AG04450 (cell line): Measurements from ENCODE around the gene TPD52L1. TPM values are rescaled to one million over a fixed set of nuclear protein-coding genes. Genes with fewer than 3 reads are reported as not detected.
"Not testable (repeated sequence)": the region's sequence is repeated elsewhere in the genome, so short reads cannot be mapped to it uniquely, and the experiment has no call there.

Source experiments
- CTCF ChIA-PET: fragments of 300-600, 350-600 bp; formaldehyde crosslinking; extraction: SDS; loops from one replicate; lab custom pipeline; 2022; ENCODE audit warnings: antibody characterized with exemption, inconsistent platforms; lab: Charles Lee
- POLR2A ChIA-PET: fragments of 350-600 bp; formaldehyde crosslinking; extraction: SDS; loops from one replicate; lab custom pipeline; 2021; ENCODE audit warnings: antibody characterized with exemption, inconsistent platforms; lab: Yijun Ruan, JAX
- DNase-seq: peaks from one replicate; pipeline ENCODE4 v3.0.0-alpha.2; 2011; ENCODE audit warnings: low read depth, low spot score
- H3K27ac ChIP-seq: one replicate; pipeline ENCODE4 v1.5.1; 2012; ENCODE audit warnings: low read depth, low read length, control low read depth
- H3K27me3 ChIP-seq: one replicate; pipeline ENCODE4 v1.6.0; 2012; ENCODE audit warnings: low read length; ENCODE audit not compliant: control insufficient read depth, insufficient read depth
- H3K4me3 ChIP-seq: 2 replicates; pipeline ENCODE4 v1.5.1; 2011; ENCODE audit warnings: mild to moderate bottlenecking, low read depth, low read length, control low read depth
- H3K9me3 ChIP-seq: 2 replicates; pipeline ENCODE4 v1.5.1; 2012; ENCODE audit warnings: low read length; ENCODE audit not compliant: control insufficient read depth, insufficient read depth
- polyA plus RNA-seq: library from polyadenylated mRNA; depleted of rRNA; stranded (reverse); fragments of >200 nt; gene quantifications from 2 replicates; pipeline ENCODE4 v1.2.3, GENCODE V29; 2011
- TF ChIP-seq, protein P1 (sequence below): IDR thresholded peaks from 2 replicates; pipeline ENCODE4 v1.5.1; 2011; ENCODE audit warnings: low read depth, low read length, control low read depth, inconsistent platforms

TPD52L1 gene
- polyA plus RNA-seq, 1 experiment: 11.1 TPM

DNA sequence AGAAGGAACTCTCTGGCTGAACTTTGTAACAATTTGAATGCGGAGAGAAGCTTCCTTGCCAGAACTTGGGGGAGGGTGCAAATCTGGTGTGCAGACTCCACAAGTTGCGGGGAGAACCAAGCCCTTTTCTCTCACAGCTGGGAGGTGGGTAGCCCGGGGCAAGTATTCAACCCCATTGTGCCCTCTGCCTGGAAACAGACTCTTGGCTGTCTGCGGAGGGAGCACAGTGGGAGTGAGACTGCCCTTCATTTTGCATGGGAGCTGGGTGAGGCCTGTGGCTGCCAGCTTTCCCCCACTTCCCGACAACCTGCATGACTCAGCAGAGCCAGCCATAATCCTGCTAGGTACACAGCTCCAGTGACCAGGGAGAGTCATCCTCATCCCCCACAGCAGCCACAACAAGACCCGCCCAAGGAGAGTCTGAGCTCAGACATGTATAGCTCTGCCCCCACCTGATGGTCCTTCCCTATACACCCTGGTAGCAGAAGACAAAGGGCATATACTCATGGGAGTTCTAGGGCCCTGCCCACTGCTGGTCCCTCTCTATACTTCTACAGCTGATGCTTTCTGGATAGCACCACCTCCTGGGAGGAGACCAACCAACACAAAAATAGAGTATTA is 29.4 kb upstream of the TPD52L1 start:
- ChIA-PET CTCF (interaction anchor here (1.1 to 3.7 kb wide), 3 partner anchors 9 to 254 kb away, joined by 3 to 41 read pairs (median 10); no protein-coding TSS in a partner anchor), POLR2A (no interaction called here)
- H3K4me3 ChIP-seq: no peak overlapping the region
- no peaks in the 10 kb centered on the region for H3K27me3 ChIP-seq
- H3K9me3 ChIP-seq: peaks cover 4% of the 10 kb centered on the region; the same call in 1 of the 2 replicates
- TF ChIP-seq, protein P1, sequence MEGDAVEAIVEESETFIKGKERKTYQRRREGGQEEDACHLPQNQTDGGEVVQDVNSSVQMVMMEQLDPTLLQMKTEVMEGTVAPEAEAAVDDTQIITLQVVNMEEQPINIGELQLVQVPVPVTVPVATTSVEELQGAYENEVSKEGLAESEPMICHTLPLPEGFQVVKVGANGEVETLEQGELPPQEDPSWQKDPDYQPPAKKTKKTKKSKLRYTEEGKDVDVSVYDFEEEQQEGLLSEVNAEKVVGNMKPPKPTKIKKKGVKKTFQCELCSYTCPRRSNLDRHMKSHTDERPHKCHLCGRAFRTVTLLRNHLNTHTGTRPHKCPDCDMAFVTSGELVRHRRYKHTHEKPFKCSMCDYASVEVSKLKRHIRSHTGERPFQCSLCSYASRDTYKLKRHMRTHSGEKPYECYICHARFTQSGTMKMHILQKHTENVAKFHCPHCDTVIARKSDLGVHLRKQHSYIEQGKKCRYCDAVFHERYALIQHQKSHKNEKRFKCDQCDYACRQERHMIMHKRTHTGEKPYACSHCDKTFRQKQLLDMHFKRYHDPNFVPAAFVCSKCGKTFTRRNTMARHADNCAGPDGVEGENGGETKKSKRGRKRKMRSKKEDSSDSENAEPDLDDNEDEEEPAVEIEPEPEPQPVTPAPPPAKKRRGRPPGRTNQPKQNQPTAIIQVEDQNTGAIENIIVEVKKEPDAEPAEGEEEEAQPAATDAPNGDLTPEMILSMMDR: no peak
- H3K27ac ChIP-seq: no peak overlapping the region
- no peak for DNase-seq

DNA sequence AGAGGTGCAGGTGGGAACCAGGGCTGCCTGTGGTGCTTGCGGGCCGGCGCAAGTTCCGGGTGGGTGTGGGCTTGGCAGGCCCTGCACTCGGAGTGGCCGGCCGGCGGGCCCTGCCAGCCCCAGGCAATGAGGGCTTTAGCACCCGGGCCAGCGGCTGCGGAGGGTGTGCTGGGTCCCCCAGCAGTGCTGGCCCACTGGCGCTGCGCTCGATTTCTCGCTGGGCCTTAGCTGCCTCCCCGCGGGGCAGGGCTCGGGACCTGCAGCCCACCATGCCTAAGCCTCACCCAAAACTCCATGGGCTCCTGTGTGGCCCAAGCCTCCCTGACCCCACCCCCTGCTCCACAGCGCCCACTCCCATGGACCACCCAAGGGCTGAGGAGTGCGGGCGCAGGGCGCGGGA is 27.7 kb upstream of the TPD52L1 start:
- H3K27me3 ChIP-seq, H3K4me3 ChIP-seq, H3K9me3 ChIP-seq, DNase-seq, POLR2A ChIA-PET, H3K27ac ChIP-seq: not testable (repeated sequence)
- CTCF ChIA-PET: interaction anchor here (3.7 kb wide), 1 partner anchor 12 kb away, joined by 41 read pairs; no protein-coding TSS in a partner anchor

DNA sequence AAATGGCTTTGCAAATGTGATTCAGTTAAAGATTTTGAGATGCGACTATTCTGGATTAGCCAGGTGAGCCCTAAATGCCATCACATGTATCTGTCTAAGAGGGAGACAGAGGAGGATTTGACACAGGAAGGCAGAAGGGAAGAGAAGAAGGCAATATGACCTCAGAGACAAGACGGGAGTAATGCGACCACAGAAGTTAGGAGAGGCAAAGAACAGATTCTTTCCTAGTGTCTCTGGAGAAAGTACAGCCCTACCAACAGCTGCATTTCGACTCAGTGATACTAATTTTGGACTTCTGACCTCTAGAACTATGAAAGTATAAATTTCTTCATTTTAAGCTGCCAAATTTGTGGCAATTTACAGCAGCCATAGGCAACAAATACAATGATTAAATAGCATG is 24.2 kb upstream of the TPD52L1 start:
- Histone ChIP-seq H3K27me3 (no peaks in the 10 kb centered on the region), H3K27ac (no peak overlapping the region), H3K4me3 (no peak overlapping the region), H3K9me3 (peaks cover 4% of the 10 kb centered on the region; the same call in 1 of the 2 replicates)
- DNase-seq: no peak
- POLR2A ChIA-PET: no interaction called here
- TF ChIP-seq, protein P1: no peak
- CTCF ChIA-PET: interaction anchor here (1.6 to 3.7 kb wide), 2 partner anchors 15 to 24 kb away, joined by 6 to 15 read pairs; partner anchors contain the start of gene TPD52L1

DNA sequence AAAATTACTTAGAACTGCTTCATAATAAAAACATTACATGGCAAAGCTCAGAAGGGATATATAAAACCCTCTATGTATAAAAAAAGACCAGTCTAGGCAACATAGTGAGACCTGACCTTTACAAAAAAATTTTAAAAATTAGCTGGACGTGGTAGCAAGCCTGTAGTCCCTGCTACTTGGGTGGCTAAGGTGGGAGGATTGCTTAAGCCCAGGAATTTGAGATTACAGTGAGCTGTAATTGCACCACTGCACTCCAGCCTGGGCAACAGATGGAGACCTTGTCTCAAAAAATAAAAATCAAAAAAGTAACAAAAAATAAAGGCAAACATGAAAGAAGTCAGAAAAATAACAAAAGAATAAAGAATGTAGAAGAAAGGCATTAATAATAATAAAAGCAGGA is 21.5 kb upstream of the TPD52L1 start:
- no peak for DNase-seq
- no peak overlapping the region for H3K4me3 ChIP-seq
- POLR2A ChIA-PET: no interaction called here
- CTCF ChIA-PET: interaction anchor here (0.9 kb wide), 1 partner anchor 9 kb away, joined by 3 read pairs; no protein-coding TSS in a partner anchor
- H3K27me3 ChIP-seq: no peaks in the 10 kb centered on the region
- TF ChIP-seq, protein P1: no peak
- no peaks in the 10 kb centered on the region for H3K9me3 ChIP-seq
- H3K27ac ChIP-seq: no peak overlapping the region

DNA sequence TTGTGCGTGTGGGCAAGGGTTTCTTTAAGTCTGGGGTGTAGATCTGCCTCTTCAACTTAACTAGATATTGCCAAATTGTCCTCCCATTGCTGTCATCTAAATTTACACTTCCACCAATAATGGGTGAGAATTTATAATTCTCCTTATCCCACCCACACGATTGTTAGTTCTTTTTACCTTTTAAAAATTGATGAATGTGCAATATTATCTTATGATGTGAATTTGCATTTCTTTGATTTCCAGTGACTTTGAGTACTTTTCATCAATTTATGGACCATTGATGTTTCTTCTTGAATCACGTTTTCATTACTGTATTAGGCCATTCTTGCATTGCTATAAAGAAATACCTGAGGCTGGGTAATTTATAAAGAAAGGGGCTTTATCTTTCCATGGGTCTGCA is 17.2 kb upstream of the TPD52L1 start:
- Histone ChIP-seq H3K4me3 (no peak overlapping the region), H3K9me3 (no peaks in the 10 kb centered on the region), H3K27me3 (no peaks in the 10 kb centered on the region), H3K27ac (no peak overlapping the region)
- ChIA-PET CTCF (no interaction called here), POLR2A (no interaction called here)
- DNase-seq: no peak
- TF ChIP-seq, protein P1: no peak
